ENCODE data around the gene ELN.

Gene ELN

DNA sequence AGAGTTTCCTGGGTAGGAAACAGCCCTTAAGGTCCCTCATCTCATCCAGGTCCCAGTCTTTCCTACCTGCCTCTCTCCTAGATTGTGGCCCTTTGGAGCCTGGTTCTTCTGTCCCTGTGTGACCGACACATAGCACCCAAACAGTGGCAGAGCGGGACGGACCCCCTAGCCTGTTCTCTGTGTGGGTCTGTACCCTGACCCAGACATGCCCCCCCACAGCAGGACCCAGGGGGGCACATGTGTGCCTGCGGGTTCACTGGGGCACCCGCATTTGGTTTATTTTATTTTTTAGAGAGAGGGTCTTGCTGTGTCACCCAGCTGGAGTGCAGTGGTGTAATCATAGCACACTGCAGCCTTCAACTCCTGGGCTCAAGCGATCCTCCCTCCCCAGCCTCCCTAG lies 67.2 kb downstream of the ELN start:
- no peak for DNase-seq (ENCODE audit: low spot score)

DNA sequence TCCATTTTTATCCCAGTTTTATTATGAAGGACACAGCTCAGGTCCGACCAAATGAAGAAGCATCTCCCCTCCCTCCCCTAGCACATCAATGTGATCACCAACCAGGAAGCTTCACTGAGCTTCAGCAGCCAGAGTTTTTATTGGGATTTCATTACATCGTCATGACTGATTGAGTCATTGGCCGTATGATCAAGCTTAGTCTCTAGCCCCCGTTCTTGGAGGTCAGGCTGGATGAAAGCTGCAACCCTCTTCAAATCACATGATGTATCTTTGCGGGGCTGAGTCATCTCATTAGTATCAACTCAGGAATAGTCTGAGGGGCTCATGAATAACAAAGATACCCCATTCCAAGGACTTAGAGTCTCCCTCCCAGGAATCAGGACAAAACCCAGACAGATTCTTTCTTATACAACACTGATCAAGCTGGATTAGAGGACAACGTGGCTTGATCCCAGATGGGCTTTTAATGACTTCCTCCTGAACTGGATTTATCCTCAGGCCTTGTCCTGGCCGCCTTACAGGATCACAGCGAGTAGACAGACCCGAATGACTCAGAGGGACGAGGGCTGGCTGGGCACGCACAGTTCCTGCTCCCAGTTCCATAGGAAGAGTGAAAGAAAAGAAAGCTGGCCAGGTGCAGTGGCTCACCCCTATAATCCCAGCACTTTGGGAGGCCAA lies 70.1 kb downstream of the ELN start:
- no peak for DNase-seq (ENCODE audit: low spot score)

DNA sequence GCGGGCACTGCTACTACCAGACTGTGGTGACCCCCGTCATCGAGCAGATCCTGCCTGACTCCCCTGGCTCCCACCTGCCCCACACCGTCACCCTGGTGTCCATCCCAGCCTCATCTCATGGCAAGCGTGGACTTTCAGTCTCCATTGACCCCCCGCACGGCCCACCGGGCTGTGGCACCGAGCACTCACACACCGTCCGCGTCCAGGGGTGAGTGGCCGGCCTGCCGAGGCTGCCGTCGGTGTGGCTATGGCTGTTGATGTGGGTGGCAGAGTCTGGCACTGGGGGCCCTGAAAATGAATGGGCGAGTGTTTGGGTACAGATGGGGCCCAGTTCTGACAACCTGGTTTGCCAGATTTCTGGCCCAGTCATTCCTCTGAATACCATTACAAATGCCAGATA lies 71.1 kb downstream of the ELN start:
- DNase-seq (ENCODE audit: low spot score) = no peak

DNA sequence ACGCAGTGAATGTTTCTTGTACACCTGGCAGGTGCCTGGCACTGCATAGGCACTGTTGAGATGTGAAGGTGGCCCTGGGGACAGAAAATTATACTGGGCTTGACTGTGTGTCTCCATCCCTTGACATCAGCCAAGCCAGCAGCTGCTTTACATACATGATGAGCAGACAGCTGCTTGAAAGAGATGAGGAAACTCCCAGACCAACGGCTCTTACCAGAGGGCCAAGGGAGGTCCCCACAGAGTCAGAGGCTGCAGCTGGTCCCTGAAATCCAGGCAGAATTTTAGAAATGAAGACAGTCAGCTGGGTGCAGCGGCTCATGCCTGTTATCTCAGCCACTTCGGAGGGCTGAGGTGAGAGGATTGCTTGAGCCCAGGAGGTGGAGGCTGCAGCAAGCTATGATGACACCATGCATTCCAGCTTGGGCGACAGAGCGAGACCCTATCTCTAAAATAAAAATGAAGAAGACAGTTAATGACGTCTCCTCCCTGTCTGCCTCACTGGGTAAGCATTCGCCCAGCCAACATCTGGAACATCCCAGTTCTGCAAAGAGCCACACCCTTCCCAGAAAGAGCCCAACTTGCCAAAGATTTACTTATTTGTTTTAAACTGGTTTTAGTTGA lies 73.2 kb downstream of the ELN start:
- no peak for DNase-seq (ENCODE audit: low spot score)

DNA sequence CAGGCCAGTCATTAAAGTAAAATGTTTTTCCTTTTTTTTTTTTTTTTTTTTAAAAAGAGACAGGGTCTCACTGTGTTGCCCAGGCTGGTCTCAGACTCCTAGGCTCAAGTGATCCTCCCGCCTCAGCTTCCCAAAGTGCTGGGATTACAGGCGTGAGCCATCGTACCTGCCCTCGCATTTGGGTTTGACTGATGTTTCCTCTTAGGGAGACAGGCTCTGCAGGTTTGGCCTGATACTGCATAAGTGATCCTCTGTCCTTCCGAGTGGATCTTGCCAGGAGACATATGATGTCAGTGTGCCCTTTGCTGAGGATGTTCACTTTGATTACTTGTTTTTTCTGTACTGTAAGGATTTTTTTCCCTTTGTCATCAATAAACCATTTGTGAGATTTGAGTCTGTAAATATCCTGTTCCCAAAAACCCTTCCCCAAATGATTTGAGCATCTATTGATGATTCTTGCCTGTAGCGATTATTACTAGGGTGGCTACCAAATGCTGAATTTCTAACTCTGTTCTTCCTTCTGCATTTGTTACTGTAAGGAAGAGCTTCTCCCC lies 75.3 kb downstream of the ELN start:
- DNase-seq (ENCODE audit: low spot score) = no peak

DNA sequence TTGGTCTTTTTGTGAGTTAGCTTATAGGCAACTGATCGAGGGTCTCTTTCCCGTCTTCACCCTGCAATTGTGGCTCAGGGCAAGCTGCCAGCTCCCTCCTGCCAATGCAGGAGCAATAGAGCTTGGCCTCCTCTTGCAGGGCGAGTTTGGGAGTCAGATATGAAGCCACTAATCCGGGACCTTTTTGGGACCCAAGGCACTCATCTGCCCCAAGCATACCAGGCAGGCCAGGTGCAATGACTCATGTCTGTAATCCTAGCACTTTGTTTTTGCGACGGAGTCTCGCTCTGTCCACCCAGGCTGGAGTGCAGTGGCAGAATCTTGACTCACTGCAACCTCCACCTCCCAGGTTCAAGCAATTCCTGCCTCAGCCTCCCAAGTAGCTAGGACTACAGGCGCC lies 76.7 kb downstream of the ELN start:
- no peak for DNase-seq (ENCODE audit: low spot score)

DNA sequence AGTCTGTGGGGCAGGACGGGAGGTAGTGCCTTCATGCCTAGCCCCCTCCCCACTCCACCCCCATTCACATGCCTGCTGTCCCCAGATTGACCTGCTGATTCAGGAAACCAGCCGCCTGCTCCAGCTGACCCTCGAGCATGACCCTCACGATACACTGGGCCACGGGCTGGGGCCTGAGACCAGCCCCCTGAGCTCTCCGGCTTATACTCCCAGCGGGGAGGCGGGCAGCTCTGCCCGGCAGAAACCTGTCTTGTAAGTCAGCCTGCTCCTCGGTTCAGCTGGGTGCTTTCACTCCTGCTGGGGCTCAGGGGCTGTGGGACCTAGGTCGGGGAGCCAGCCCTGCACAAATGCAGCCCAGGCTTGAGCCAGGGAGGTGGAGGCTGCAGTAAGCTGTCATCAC lies 78.0 kb downstream of the ELN start:
- no peak for DNase-seq (ENCODE audit: low spot score)

DNA sequence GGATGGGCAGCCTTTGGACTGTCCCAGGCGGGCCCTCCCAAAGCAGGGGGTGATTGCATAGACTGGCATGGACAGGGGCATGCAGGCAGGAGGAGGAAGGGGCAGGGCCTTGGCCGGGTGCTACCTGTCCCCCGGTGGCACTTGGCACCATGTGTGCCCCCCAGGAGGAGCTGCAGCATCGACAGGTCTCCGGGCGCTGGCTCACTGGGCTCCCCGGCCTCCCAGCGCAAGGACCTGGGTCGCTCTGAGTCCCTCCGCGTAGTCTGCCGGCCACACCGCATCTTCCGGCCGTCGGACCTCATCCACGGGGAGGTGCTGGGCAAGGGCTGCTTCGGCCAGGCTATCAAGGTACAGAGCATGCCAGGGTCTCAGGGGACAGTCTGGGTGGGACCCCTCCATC lies 78.9 kb downstream of the ELN start:
- no peak for DNase-seq (ENCODE audit: low spot score)

DNA sequence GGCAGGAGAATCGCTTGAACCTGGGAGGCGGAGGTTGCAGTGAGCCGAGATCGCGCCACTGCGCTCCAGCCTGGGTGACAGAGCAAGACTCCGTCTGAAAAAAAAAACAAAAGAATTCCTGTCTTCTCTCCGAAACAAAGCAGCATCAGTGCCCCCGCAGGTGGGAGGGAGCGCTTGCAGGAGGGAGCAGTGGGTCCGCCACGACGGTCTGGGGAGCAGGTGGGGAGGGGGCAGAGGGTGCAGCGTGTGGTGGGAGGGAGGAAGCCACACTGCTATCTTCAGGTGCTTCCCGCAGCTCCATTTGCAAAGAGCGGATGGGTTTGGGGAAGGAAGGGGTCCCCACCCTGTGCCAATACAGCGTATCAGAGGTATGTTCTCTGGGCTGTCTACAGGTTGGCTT lies 87.4 kb downstream of the ELN start:
- no peak for DNase-seq (ENCODE audit: low spot score)

DNA sequence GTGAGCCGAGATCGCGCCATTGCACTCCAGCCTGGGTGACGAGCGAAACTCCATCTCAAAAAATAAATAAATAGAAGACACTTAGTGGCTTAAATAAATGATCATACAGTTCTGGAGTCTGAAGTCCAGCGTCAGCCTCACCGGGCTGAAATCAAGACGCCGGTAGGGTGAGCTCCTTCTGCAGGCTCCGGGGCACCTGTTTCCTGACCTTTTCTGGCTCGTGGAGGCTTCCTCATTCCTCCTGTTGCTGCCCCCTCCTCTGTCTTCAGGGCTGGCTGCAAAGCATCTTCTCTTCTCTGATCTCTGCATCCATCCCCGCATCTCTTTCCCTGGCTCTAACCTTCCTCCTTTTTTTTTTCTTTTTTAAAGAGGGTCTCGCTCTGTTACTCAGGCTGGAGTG lies 88.4 kb downstream of the ELN start:
- no peak for DNase-seq (ENCODE audit: low spot score)

Data from putamen (tissue), 1 donor.